Measurements from ENCODE around the gene PEAK1. TPM values are rescaled to one million over a fixed set of nuclear protein-coding genes. Genes with fewer than 3 reads are reported as not detected.

Gene PEAK1
- total RNA-seq, 2 experiments from 2014 or later = 9.2 to 11.0 TPM

DNA sequence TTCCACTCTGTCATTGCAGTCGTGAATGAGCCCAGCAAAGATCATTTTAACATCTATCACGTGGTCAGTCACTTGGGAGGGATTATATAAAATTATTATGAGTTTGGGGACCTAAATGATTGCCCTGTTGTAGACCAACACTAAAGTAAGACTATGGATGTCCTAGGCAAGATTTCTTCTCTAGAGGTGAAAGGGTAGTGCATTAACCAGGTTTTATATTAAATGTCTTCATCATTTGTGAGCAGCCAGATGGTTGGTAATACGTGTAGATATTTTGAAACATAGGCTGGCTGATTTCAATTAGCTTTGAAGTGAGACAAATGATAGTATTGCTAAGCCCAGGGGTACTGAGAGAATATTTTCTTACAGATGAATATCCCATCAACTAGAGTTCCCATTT is 198.7 kb downstream of the PEAK1 start:
- no peak overlapping the region for H3K27ac ChIP-seq (ENCODE audit: low read depth in 1 of 2, low read length in 2 of 2)
- no peaks in the 10 kb centered on the region for H3K36me3 Mint-ChIP-seq (ENCODE audit: low read depth)
- H3K27me3 Mint-ChIP-seq = no peaks in the 10 kb centered on the region
- no peaks in the 10 kb centered on the region for H3K4me1 ChIP-seq (ENCODE audit: insufficient read depth, low read length)
- H3K9me3 ChIP-seq (ENCODE audit: control insufficient read depth in 1 of 2, insufficient read depth in 1 of 2, low read length in 2 of 2) = no peaks in the 10 kb centered on the region
- H3K4me1 Mint-ChIP-seq (ENCODE audit: low read depth) = peaks cover 17% of the 10 kb centered on the region
- no peak for TF ChIP-seq CTCF (IDR thresholded peaks at IDR 0.05)
- no peak overlapping the region for H3K4me3 ChIP-seq (ENCODE audit: low read length)
- intact Hi-C loops (cut with DNase I, micrococcal nuclease) = no loop called here
- no peaks in the 10 kb centered on the region for H3K27me3 ChIP-seq (ENCODE audit: control insufficient read depth in 1 of 2, insufficient read depth in 2 of 2, low read length in 2 of 2)
- no peak overlapping the region for H3K27ac Mint-ChIP-seq
- H3K36me3 ChIP-seq (ENCODE audit: insufficient read depth, low read length) = no peaks in the 10 kb centered on the region
- H3K9me3 Mint-ChIP-seq = no peaks in the 10 kb centered on the region
- CTCF ChIA-PET = no interaction called here
- ATAC-seq (ENCODE audit: poor library complexity) (no peak), DNase-seq (no peak)
- POLR2A ChIA-PET = interaction anchor here (0.5 kb wide), 1 partner anchor 1216 kb away, joined by 4 read pairs; no protein-coding TSS in a partner anchor
- H3K4me3 Mint-ChIP-seq = no peak overlapping the region

DNA sequence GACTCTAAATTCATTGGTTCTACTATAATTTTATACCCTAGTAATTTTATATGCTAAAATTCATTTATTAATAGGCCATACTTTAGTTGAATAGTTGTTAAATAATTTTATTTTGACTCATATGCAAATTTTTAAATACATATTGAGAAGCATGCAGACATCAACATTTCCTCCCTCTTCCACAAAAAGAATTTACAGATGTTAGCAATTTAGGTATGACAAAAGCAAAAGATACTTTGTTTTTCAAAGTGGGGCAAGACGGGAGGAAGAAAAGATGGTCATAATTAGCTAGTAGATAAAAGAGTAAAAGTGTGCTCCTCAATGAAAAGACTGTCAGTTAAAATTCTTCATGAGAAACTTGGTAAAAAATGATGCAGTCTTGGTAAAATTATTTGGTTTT is 200.1 kb downstream of the PEAK1 start:
- H3K27ac Mint-ChIP-seq = no peak overlapping the region
- no peaks in the 10 kb centered on the region for H3K36me3 Mint-ChIP-seq (ENCODE audit: low read depth)
- H3K27me3 ChIP-seq (ENCODE audit: control insufficient read depth in 1 of 2, insufficient read depth in 2 of 2, low read length in 2 of 2) = no peaks in the 10 kb centered on the region
- intact Hi-C loops (cut with DNase I, micrococcal nuclease) = no loop called here
- H3K4me3 Mint-ChIP-seq = no peak overlapping the region
- H3K4me1 ChIP-seq (ENCODE audit: insufficient read depth, low read length) = no peaks in the 10 kb centered on the region
- no peak for DNase-seq
- H3K4me3 ChIP-seq (ENCODE audit: low read length) = no peak overlapping the region
- H3K36me3 ChIP-seq (ENCODE audit: insufficient read depth, low read length) = no peaks in the 10 kb centered on the region
- ATAC-seq (ENCODE audit: poor library complexity) = no peak
- no peak overlapping the region for H3K27ac ChIP-seq (ENCODE audit: low read depth in 1 of 2, low read length in 2 of 2)
- ChIA-PET CTCF (no interaction called here), POLR2A (interaction anchor here (0.6 kb wide), 1 partner anchor 20 kb away, joined by 3 read pairs; no protein-coding TSS in a partner anchor)
- H3K9me3 ChIP-seq (ENCODE audit: control insufficient read depth in 1 of 2, insufficient read depth in 1 of 2, low read length in 2 of 2) = no peaks in the 10 kb centered on the region
- peaks cover 7% of the 10 kb centered on the region for H3K4me1 Mint-ChIP-seq (ENCODE audit: low read depth)
- H3K9me3 Mint-ChIP-seq = no peaks in the 10 kb centered on the region
- no peak for TF ChIP-seq CTCF (IDR thresholded peaks at IDR 0.05)
- H3K27me3 Mint-ChIP-seq = no peaks in the 10 kb centered on the region

DNA sequence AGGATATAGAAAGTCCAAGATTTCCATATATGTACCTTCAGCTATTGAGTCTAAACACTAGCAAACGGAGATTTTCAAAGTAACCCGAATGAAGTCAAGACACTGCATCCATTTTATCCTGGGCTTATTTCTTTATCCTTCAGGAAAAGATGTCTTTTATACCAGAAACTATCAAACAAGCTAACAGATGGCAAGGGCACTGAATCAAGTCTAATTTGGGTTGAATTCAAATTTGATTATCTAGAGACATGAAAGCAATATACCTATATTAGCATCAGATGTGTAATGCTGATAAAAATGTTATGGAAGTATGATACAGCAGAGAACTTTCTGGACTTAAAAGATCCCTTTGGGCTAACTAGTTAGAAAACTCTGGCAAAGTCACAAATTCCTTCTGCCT is 210.7 kb downstream of the PEAK1 start:
- intact Hi-C loops (cut with DNase I, micrococcal nuclease) = no loop called here
- TF ChIP-seq CTCF (IDR thresholded peaks at IDR 0.05) = no peak
- DNase-seq (no peak), ATAC-seq (ENCODE audit: poor library complexity) (no peak)
- no peak overlapping the region for H3K4me3 Mint-ChIP-seq
- CTCF ChIA-PET = no interaction called here
- no peak overlapping the region for H3K27ac ChIP-seq (ENCODE audit: low read depth in 1 of 2, low read length in 2 of 2)
- POLR2A ChIA-PET = no interaction called here
- no peaks in the 10 kb centered on the region for H3K36me3 ChIP-seq (ENCODE audit: insufficient read depth, low read length)
- no peaks in the 10 kb centered on the region for H3K4me1 ChIP-seq (ENCODE audit: insufficient read depth, low read length)
- no peak overlapping the region for H3K4me3 ChIP-seq (ENCODE audit: low read length)
- H3K36me3 Mint-ChIP-seq (ENCODE audit: low read depth) = no peaks in the 10 kb centered on the region
- H3K9me3 Mint-ChIP-seq = peaks cover 4% of the 10 kb centered on the region
- peaks cover 7% of the 10 kb centered on the region for H3K4me1 Mint-ChIP-seq (ENCODE audit: low read depth)
- H3K27me3 ChIP-seq (ENCODE audit: control insufficient read depth in 1 of 2, insufficient read depth in 2 of 2, low read length in 2 of 2) = no peaks in the 10 kb centered on the region
- no peak overlapping the region for H3K27ac Mint-ChIP-seq
- no peaks in the 10 kb centered on the region for H3K9me3 ChIP-seq (ENCODE audit: control insufficient read depth in 1 of 2, insufficient read depth in 1 of 2, low read length in 2 of 2)
- no peaks in the 10 kb centered on the region for H3K27me3 Mint-ChIP-seq

Data from CD4-positive, alpha-beta T cell (primary cell).